GM10266 (cell line): ENCODE data around the gene HSFX3.
"Not testable (repeated sequence)": the region's sequence is repeated elsewhere in the genome, so short reads cannot be mapped to it uniquely, and the experiment has no call there.

Experiments used
- DNase-seq: peaks from one replicate; pipeline ENCODE4 v3.0.0; 2012; ENCODE audit errors: extremely low spot score
- CTCF ChIP-seq: IDR thresholded peaks from 2 replicates; pipeline ENCODE4 v1.5.1; 2012; ENCODE audit warnings: mild to moderate bottlenecking, low read depth; ENCODE audit not compliant: control insufficient read depth, insufficient read depth; ENCODE audit errors: missing control alignments

The HSFX3 gene

GRCh38 chrX:149528381-149528780 lies 21.3 kb downstream of the HSFX3 start:
- no peak for DNase-seq

DNA sequence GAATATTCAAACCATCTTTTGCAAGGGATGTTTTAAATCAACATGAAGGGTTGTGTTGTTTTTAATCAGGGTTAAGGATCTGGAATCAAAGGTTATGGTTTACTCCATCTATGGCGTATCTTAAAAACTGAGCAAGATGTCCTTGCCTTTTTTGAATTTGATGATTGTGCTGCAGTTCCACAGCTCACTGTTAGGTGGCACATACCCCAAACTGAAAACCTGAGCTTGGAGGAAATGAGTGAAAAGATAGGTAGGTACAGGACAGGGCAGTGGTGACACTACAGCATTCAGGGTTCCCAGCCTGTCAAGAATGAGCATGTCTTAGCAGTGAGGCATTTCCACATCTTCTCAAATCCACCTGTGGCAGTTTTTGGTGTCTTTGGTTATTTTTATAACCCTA lies 22.0 kb downstream of the HSFX3 start:
- no peak for DNase-seq
- peak; percentile 43 for TF ChIP-seq CTCF

More at GRCh38 chrX:149528381-149528780, 21.3 kb downstream of the HSFX3 start:
- no peak for TF ChIP-seq CTCF

DNA sequence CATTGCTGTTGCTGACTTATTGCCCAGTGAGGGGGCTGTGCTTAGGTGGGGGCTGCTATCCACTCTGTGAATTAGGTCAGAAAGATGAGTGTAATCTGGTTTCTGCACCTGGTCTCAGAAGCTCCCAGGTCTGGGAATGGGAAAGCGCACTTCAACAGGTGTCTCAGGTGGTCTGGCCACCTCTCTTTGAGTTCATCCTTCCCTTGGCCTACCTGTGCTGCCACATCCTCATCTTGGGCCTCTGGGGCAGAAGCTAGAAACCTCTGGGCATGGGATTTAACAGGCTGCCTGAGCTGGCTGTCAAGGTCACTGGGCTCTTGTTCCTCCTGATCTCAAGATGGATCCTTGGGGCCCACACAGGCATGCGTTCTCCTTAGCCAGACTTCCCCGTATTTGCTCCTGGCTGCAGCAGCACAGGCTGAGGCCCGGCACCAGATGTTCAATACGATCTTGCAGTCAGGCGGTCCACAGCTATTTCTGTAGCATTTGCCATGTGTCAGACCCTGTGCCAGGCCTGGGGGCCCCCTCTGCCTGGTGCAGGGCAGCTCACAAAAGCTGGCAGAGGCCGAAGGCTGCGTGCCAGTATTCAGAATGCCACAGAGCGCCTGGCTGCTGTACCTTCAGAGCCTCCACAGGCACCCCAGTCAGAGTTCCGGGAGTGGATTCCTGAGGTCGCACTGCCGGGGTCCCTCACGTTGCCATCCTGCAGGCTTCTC lies 23.2 kb downstream of the HSFX3 start:
- DNase-seq, result not testable (repeated sequence)

DNA sequence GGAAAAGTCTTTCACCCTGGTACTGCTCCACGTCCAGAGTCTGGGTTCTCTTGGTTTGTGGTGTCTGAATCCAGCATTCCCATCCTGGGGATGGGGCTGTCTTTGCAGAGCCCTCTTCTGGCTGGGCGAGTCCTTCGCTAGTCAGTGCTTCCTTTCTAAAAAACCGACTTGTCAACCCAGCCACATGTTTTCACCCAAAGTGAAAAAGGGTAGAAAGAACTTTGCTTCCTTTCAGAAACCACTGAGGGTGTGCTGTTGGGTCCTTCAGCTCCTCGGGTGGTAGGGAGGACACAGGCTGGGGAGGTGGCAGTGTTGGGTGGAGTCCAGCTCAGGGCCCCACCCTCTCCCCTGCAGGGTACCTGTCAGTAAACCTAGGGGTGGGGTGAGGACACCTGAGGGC lies 23.8 kb downstream of the HSFX3 start:
- not testable (repeated sequence) for DNase-seq

DNA sequence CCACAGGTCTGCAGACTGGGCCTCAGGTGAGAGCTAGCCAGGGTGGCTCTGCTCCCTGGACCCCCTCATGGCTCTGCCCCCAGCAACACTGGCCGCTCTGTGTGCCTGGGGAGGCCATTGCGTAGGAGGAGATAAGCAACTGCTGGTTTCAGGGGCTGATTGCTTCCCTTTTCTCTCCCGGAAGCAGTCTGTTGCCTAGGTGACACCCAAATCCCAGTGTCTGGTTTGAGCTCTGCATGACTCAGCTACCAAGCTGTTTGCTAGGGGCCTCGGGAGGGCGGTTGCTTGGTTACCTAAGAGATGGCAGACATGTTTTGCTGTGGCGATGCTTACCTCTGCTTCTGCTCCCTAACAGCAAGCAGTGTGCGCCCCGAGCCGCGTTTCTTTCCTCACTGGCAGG lies 24.3 kb downstream of the HSFX3 start:
- DNase-seq, result not testable (repeated sequence)

GRCh38 chrX:149522916-149523315 lies 26.8 kb downstream of the HSFX3 start:
- no peak for TF ChIP-seq CTCF
- no peak for DNase-seq

- TF ChIP-seq CTCF, result no peak
- no peak for DNase-seq
Observed at GRCh38 chrX:149521438-149521837, 28.3 kb downstream of the HSFX3 start.

- not testable (repeated sequence) for DNase-seq
Observed at GRCh38 chrX:149520636-149521277, 29.0 kb downstream of the HSFX3 start.

DNA sequence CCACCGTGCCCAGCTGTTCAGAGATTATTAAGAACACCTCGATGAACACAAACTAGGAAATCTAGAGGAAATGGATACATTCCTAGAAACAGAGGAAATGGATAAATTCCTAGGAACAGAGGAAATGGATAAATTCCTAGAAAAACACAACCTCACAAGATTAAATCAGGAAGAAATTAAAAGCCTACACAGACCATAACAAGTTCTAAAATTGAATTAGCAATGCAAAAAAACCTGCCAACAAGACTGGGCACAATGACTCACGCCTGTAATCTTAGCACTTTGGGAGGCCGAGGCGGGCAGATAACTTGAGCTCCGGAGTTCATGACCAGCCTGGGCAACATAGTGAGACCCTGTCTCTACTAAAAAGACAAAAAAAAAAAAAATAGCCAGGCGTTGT lies 31.5 kb downstream of the HSFX3 start:
- TF ChIP-seq CTCF, result no peak
- no peak for DNase-seq
